OCI-LY1 (cell line): ENCODE data around the gene GALNT10.

Source experiments
- H2AFZ ChIP-seq: fragments of 200-600 bp; sonication (generic), shearing (Covaris generic); 2 replicates; pipeline ENCODE4 v1.6.0; 2014; ENCODE audit warnings: antibody characterized with exemption, mild to moderate bottlenecking, low read length
- H3F3A ChIP-seq: fragments of 200-600 bp; sonication (generic), shearing (Covaris generic); 2 replicates; pipeline ENCODE4 v1.6.0; 2014; ENCODE audit warnings: mild to moderate bottlenecking, antibody characterized with exemption, low read length, moderate library complexity; ENCODE audit not compliant: insufficient read depth
- H3K27ac ChIP-seq: fragments of 200-600 bp; sonication (generic); 2 replicates; pipeline ENCODE4 v1.5.1; 2014; ENCODE audit warnings: low read length, mixed run types, mild to moderate bottlenecking, low read depth; ENCODE audit not compliant: poor library complexity, severe bottlenecking
- H3K27me3 ChIP-seq: fragments of 200-600 bp; sonication (generic); 2 replicates; pipeline ENCODE4 v1.6.0; 2014; ENCODE audit warnings: antibody characterized with exemption, mild to moderate bottlenecking, low read length, moderate library complexity; ENCODE audit not compliant: insufficient read depth
- H3K36me3 ChIP-seq: fragments of 200-600 bp; sonication (generic); 2 replicates; pipeline ENCODE4 v1.6.1; 2014; ENCODE audit warnings: mild to moderate bottlenecking, antibody characterized with exemption, low read length, moderate library complexity, mixed read lengths; ENCODE audit not compliant: insufficient read depth
- H3K4me1 ChIP-seq: fragments of 200-600 bp; sonication (generic); 2 replicates; pipeline ENCODE4 v1.5.1; 2014; ENCODE audit warnings: mild to moderate bottlenecking, low read length, moderate library complexity; ENCODE audit not compliant: insufficient read depth, severe bottlenecking
- H3K4me2 ChIP-seq: fragments of 200-600 bp; sonication (generic), shearing (Covaris generic); 2 replicates; pipeline ENCODE4 v1.6.1; 2014; ENCODE audit warnings: low read length
- H3K4me3 ChIP-seq: fragments of 200-600 bp; sonication (generic); 2 replicates; pipeline ENCODE4 v1.5.1; 2014; ENCODE audit warnings: low read length, low read depth, mild to moderate bottlenecking, mixed read lengths; ENCODE audit not compliant: poor library complexity, severe bottlenecking
- H3K79me2 ChIP-seq: fragments of 200-600 bp; shearing (Covaris generic); 2 replicates; pipeline ENCODE4 v1.6.1; 2016; ENCODE audit warnings: mixed run types, low read length, mixed read lengths; ENCODE audit not compliant: insufficient read depth
- H3K9ac ChIP-seq: fragments of 200-600 bp; sonication (generic), shearing (Covaris generic); 2 replicates; pipeline ENCODE4 v1.6.1; 2014; ENCODE audit warnings: mild to moderate bottlenecking, low read length, mixed read lengths
- H3K9me2 ChIP-seq: fragments of 200-600 bp; sonication (generic), shearing (Covaris generic); 2 replicates; pipeline ENCODE4 v1.6.1; 2014; ENCODE audit warnings: low read depth, mild to moderate bottlenecking, low read length, mixed read lengths
- H3K9me3 ChIP-seq: fragments of 200-600 bp; shearing (Covaris generic); 2 replicates; pipeline ENCODE4 v1.6.1; 2014; ENCODE audit warnings: low read length, mixed read lengths
- H4K20me1 ChIP-seq: fragments of 200-600 bp; sonication (generic), shearing (Covaris generic); 2 replicates; pipeline ENCODE4 v1.6.0; 2016; ENCODE audit warnings: mild to moderate bottlenecking, low read length; ENCODE audit not compliant: insufficient read depth
- CTCF ChIP-seq: fragments of 200-600 bp; sonication (generic), shearing (Covaris generic); IDR thresholded peaks from 2 replicates; pipeline ENCODE4 v1.5.1; 2017; ENCODE audit warnings: mild to moderate bottlenecking, antibody characterized with exemption, low read length, moderate library complexity, mixed read lengths
- EZH2 ChIP-seq: fragments of 200-600 bp; sonication (generic), shearing (Covaris generic); IDR thresholded peaks from 2 replicates; pipeline ENCODE4 v1.8.0; 2017; ENCODE audit warnings: borderline replicate concordance, mixed run types, mild to moderate bottlenecking, antibody characterized with exemption, low read length, moderate library complexity, mixed read lengths

GALNT10 gene

GRCh38 chr5:154440540-154440939 is 250.0 kb downstream of the GALNT10 start:
- Histone ChIP-seq H3K4me1 (peaks cover 10% of the 10 kb centered on the region), H3K36me3 (peaks cover 68% of the 10 kb centered on the region), H3K4me3 (no peak overlapping the region)

GRCh38 chr5:154442801-154443200 is 252.3 kb downstream of the GALNT10 start:
- no peaks in the 10 kb centered on the region for H3K9me2 ChIP-seq
- TF ChIP-seq CTCF: no peak
- no peak for TF ChIP-seq EZH2

More at GRCh38 chr5:154440540-154440939, 250.0 kb downstream of the GALNT10 start:
- H3K27me3 ChIP-seq: no peaks in the 10 kb centered on the region
- H3F3A ChIP-seq: no peaks in the 10 kb centered on the region
- no peak overlapping the region for H2AFZ ChIP-seq
- no peaks in the 10 kb centered on the region for H4K20me1 ChIP-seq
- no peaks in the 10 kb centered on the region for H3K9me2 ChIP-seq
- H3K27ac ChIP-seq: no peak overlapping the region
- H3K9ac ChIP-seq: no peak overlapping the region
- TF ChIP-seq EZH2: no peak
- H3K9me3 ChIP-seq: no peaks in the 10 kb centered on the region
- H3K79me2 ChIP-seq: no peaks in the 10 kb centered on the region
- H3K4me2 ChIP-seq: no peak overlapping the region

GRCh38 chr5:154444556-154445421 is 254.3 kb downstream of the GALNT10 start:
- Histone ChIP-seq H3K27ac (no peak overlapping the region), H2AFZ (no peak overlapping the region), H3K36me3 (peaks cover 28% of the 10 kb centered on the region), H3K4me2 (peak overlapping the region; percentile 94), H3K79me2 (no peaks in the 10 kb centered on the region), H3F3A (no peaks in the 10 kb centered on the region), H3K9me3 (no peaks in the 10 kb centered on the region), H3K27me3 (no peaks in the 10 kb centered on the region), H3K4me1 (peaks cover 30% of the 10 kb centered on the region), H4K20me1 (no peaks in the 10 kb centered on the region), H3K9me2 (no peaks in the 10 kb centered on the region), H3K4me3 (peak overlapping the region; percentile 79), H3K9ac (peak overlapping the region; percentile 74)
- TF ChIP-seq EZH2 (no peak), CTCF (no peak)

More at GRCh38 chr5:154442801-154443200, 252.3 kb downstream of the GALNT10 start:
- no peaks in the 10 kb centered on the region for H3F3A ChIP-seq
- H4K20me1 ChIP-seq: no peaks in the 10 kb centered on the region
- H3K9me3 ChIP-seq: no peaks in the 10 kb centered on the region
- H3K4me1 ChIP-seq: peaks cover 21% of the 10 kb centered on the region
- H3K4me2 ChIP-seq: no peak overlapping the region
- H3K36me3 ChIP-seq: peaks cover 47% of the 10 kb centered on the region
- H3K79me2 ChIP-seq: no peaks in the 10 kb centered on the region
- no peak overlapping the region for H3K9ac ChIP-seq
- no peak overlapping the region for H2AFZ ChIP-seq
- H3K27ac ChIP-seq: no peak overlapping the region
- H3K27me3 ChIP-seq: no peaks in the 10 kb centered on the region
- H3K4me3 ChIP-seq: no peak overlapping the region
